Lower leg skin (tissue), 4 donors: ENCODE measurements around the gene AP1S2. TPM values are rescaled to one million over a fixed set of nuclear protein-coding genes. Genes with fewer than 3 reads are reported as not detected.

ENCODE experiments used
- DNase-seq, 2 donors: peaks; one replicate each; pipeline ENCODE4 v3.0.0-alpha.2; 2019; ENCODE audit warnings: low spot score in 2 of 2
- H3K4me3 ChIP-seq: fragments of 200-600 bp; sonication (generic); 2 replicates; pipeline ENCODE4 v1.5.1; 2017; ENCODE audit warnings: mild to moderate bottlenecking, low read depth; ENCODE audit not compliant: poor library complexity, severe bottlenecking
- CTCF ChIP-seq, 3 donors: fragments of 450-650 bp; IDR thresholded peaks; one replicate each; pipeline ENCODE4 v1.5.1; 2016; ENCODE audit warnings: antibody characterized with exemption in 3 of 3, mild to moderate bottlenecking in 3 of 3, moderate library complexity in 2 of 3
- POLR2A ChIP-seq, 2 donors: fragments of 450-650 bp; IDR thresholded peaks; one replicate each; pipeline ENCODE4 v1.6.1; 2016 to 2017; ENCODE audit warnings: antibody characterized with exemption in 2 of 2, mild to moderate bottlenecking in 1 of 2, moderate library complexity in 1 of 2
- WGBS, 2 donors: methylation state at CpG; one replicate each; pipeline ENCODE4 v1.1.5; 2018; 5-methylcytosine and 5-hydroxymethylcytosine counted together
- intact Hi-C: fragments of 100-400 bp; cut with DNase I; formaldehyde crosslinking; loops from one replicate; pipeline ENCODE4 v1.15.0; 2023; ENCODE audit warnings: low total_unique reads
- total RNA-seq, 4 donors: library from RNA; depleted of rRNA; stranded (reverse); fragments of >200 nt; gene quantifications; one replicate each; pipeline ENCODE4 v1.1.0, GENCODE V29; 2016

The AP1S2 gene
- total RNA-seq, 4 donors from 2014 or later: 18.5 to 43.7 (median 31.4) TPM

- DNase-seq: no peak
- WGBS, 2 donors: 48 to 58% methylated on average over 3 of the region's 3 CpGs
- intact Hi-C loops: no loop called here
- TF ChIP-seq POLR2A (IDR thresholded peaks at IDR 0.05): no peak
- TF ChIP-seq CTCF (IDR thresholded peaks at IDR 0.05): no peak
- no peak overlapping the region for H3K4me3 ChIP-seq
These were observed 20.1 kb upstream of the AP1S2 start for GRCh38 chrX:15874672-15875071.

- WGBS, 2 donors: 71 to 79% methylated on average over 4 of the region's 4 CpGs
- H3K4me3 ChIP-seq: no peak overlapping the region
- TF ChIP-seq POLR2A (IDR thresholded peaks at IDR 0.05): no peak
- no peak for TF ChIP-seq CTCF (IDR thresholded peaks at IDR 0.05)
- DNase-seq: no peak
- intact Hi-C loops: no loop called here
These were observed 19.0 kb upstream of the AP1S2 start for GRCh38 chrX:15873566-15873965.

- no peak overlapping the region for H3K4me3 ChIP-seq
- TF ChIP-seq POLR2A (IDR thresholded peaks at IDR 0.05) (no peak), CTCF (IDR thresholded peaks at IDR 0.05) (no peak)
- WGBS, 2 donors: 66 to 68% methylated on average over 4 of the region's 4 CpGs
- intact Hi-C loops: loop anchor here (2.0 kb wide), 1 partner anchor 52 kb away; no protein-coding TSS in a partner anchor
- no peak for DNase-seq
These were observed 15.7 kb upstream of the AP1S2 start for GRCh38 chrX:15870310-15870709.

DNA sequence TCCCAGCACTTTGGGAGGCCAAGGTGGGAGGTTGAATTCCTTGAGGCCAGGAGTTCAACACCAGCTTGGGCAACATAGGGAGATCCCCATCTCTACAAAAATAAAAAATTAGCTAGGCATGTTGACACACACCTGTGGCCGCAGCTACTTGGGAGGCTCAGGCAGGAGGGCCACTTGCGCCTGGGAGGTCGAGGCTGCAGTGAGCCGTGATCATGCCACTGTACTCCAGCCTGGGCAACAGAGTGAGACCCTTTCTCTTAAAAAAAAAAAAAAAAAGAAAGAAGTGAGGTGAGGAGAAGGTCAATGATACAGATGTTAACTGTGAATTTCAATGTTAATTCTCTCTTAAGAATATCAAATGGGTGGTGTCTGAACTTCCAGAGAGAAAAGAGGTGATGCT is 15.1 kb upstream of the AP1S2 start:
- TF ChIP-seq CTCF (IDR thresholded peaks at IDR 0.05) (no peak), POLR2A (IDR thresholded peaks at IDR 0.05) (no peak)
- WGBS, 2 donors: 96 to 98% methylated on average over 4 of the region's 4 CpGs
- DNase-seq: no peak
- intact Hi-C loops: loop anchor here (2.0 kb wide), 1 partner anchor 51 kb away; no protein-coding TSS in a partner anchor
- H3K4me3 ChIP-seq: no peak overlapping the region

DNA sequence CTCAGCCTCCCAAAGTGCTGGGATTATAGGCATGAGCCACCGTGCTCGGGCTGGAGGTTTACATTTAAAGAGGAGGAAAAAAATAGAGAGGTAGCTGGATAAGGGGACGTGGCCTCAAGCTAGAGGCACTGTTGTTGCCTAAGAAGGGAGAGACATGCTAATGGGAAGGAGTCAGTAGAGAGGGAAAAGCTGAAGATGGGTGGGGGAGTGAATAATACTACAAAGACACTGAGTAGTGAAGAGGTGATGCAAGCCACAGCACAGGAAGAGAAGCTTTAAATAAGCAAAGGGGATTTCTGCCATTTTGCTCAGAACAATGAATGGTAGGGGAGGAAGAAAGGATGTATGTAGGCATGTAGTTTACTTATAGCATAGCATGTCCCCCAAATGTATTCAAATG is 11.5 kb upstream of the AP1S2 start:
- intact Hi-C loops: no loop called here
- WGBS, 2 donors: 69 to 76% methylated on average over 3 of the region's 3 CpGs
- no peak overlapping the region for H3K4me3 ChIP-seq
- TF ChIP-seq POLR2A (IDR thresholded peaks at IDR 0.05) (no peak), CTCF (IDR thresholded peaks at IDR 0.05) (no peak)
- no peak for DNase-seq

GRCh38 chrX:15864629-15865028 is 10.0 kb upstream of the AP1S2 start:
- H3K4me3 ChIP-seq: no peak overlapping the region
- TF ChIP-seq CTCF (IDR thresholded peaks at IDR 0.05): no peak
- no peak for TF ChIP-seq POLR2A (IDR thresholded peaks at IDR 0.05)
- no peak for DNase-seq
- intact Hi-C loops: no loop called here
